GM21723 (cell line): Measurements from ENCODE around the gene SFMBT1.

Experiments used
- ATAC-seq: cut with Tn5 transposase; IDR thresholded peaks from one replicate; pipeline ENCODE4 v1.9.1; 2021; ENCODE audit warnings: mild to moderate bottlenecking, moderate library complexity; ENCODE audit not compliant: unreplicated experiment

SFMBT1 gene

GRCh38 chr3:52890735-52891134 is 155.1 kb downstream of the SFMBT1 start:
- ATAC-seq = no peak

GRCh38 chr3:52889901-52890300 is 156.0 kb downstream of the SFMBT1 start:
- ATAC-seq = no peak

DNA sequence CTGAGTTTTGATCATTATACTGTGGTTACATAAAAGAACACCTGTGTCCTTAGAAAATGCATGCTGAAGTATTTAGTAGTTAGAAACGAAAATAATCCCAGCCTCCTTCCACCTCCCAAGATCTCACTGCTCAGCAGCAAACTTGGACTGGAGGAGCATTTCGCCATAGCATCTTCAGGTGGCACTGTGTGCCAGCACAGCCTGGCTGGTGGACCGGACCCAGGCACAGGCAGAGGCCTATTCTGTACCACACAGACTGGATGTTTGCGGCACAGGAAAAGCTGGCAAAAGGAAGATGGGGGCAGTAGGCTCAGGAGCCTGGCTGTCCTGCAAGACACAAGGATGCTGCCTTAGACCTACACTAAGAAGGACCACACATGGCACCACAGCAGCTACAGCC is 158.7 kb downstream of the SFMBT1 start:
- ATAC-seq = no peak

DNA sequence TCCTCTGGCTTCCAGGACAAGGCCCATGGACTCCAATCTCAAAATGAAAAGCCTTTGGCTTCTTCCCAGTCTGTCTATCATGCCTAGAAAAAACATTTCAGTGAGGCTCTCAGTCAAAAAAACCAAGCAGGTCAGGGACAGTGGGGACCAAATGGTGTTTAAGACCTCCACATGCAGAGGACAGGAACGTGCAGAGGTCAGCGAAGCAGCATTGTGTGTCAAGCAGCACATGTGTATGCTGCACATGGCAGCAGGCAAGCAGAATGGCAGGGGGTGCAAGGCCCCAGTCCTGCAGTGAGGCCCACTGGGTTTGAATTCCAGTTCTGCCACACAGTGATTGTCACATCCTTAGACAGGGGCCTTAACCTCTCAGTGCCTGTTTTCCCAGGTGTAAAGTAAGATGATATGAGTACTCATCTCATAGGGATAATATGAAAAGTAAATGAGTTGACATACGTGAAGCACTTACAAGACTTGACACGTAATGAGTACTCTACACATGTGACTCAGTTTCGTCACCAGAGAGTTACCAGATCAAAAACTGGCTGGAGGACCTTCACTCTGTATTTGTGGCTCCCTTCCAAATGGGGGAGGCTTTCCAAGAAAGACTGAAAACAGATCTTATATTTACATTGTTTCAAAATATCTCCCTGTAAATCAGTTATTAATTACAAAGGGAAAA is 159.7 kb downstream of the SFMBT1 start:
- ATAC-seq = no peak

GRCh38 chr3:52882377-52882776 is 163.5 kb downstream of the SFMBT1 start:
- no peak for ATAC-seq

- no peak for ATAC-seq
These were observed 164.0 kb downstream of the SFMBT1 start for GRCh38 chr3:52881871-52882270.

DNA sequence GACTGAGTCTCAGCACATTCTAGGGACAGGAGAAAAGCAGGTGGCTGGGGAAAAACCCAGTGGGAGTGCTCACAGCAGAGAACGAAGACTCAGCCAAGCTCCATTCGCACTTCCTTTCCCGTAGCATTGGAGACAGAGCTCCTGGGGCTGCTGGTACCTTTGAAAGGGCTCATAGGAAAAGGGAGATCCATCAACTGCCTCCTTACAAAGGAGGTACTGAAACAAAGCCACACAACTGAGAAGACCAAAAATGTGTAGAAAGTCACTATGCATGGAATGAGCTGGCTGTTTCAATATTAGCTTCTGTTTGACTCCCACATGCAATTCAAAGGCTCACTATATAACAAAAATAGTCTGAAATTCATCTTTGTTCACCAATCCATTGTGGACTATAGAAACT is 165.4 kb downstream of the SFMBT1 start:
- ATAC-seq = peak; percentile 73

GRCh38 chr3:52880047-52880446 is 165.8 kb downstream of the SFMBT1 start:
- peak; percentile 14 for ATAC-seq

GRCh38 chr3:52879581-52879980 is 166.3 kb downstream of the SFMBT1 start:
- ATAC-seq = no peak

DNA sequence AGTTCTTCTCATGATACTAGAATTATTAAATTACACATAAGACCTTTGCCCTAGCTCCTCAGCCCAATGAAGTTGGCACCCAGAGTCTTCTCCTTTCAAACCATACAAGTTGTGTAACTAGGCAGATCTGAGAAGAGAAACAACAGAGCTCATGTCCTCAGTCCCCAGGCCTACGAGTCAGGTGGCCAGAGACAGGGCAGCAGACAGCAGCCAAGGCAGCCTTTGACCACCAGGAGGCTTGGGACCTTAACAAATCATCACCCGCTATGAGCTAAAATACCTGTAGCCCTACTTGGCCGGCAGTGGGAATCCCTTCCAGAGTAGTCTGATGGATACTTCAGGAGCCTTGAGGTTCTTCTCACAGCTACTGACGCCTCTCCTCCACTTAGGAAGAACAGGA is 166.8 kb downstream of the SFMBT1 start:
- ATAC-seq = no peak

DNA sequence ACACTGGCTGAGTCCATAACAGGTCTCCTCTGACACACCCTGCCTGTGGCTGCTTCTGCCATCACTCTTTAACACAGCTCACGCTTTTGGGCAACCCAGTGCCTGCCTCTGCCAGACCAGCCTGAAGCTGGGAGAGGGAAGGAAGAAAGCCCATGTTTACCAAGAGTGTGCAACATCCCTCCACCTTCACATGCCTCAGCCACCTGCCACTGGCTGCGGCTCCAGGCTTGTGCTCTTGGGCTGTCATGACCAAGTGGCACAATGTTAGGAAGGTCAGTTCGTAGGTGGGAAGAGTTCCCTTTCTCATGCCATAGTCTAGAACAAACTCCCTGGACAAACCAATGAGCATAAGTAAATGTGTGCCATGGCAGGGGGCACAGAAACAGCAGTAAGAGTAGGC is 168.8 kb downstream of the SFMBT1 start:
- no peak for ATAC-seq

DNA sequence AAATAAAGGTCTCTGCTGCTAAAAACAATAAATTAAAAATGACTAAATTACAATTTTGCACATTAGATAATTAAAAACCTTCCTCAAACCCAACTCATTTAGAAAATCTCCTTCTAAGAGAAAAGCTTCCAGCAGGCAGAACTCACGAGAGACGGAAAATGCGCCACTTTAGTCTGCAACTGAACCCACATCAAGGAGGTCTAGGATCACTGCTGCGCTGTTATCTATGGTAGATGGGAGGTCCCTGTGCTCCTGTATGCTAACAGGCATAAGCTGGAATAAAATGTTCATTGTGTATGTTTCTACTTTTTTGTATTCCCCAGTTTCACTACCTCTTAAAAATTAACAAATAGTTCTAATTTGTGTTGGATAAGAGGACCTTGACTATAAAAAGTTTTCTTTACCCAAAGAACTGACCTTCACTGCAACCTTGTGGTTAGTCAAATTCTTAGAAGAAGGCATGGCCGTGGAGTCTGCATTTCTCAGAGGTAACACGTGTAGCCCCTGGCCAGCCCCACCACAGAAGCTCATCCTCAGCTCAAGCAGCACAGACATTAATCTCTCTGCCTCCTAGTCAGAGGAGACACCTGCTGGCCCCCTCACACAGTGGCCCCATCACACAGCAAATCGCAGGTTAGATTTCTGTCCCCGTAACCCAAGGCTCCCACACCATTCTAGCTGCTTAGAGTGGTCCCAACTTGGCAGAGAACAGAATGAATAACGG is 170.8 kb downstream of the SFMBT1 start:
- no peak for ATAC-seq

GRCh38 chr3:52874160-52874701 is 171.6 kb downstream of the SFMBT1 start:
- no peak for ATAC-seq

GRCh38 chr3:52873433-52874159 is 172.3 kb downstream of the SFMBT1 start:
- ATAC-seq = no peak

- no peak for ATAC-seq
These were observed 173.6 kb downstream of the SFMBT1 start for GRCh38 chr3:52872245-52872644.

DNA sequence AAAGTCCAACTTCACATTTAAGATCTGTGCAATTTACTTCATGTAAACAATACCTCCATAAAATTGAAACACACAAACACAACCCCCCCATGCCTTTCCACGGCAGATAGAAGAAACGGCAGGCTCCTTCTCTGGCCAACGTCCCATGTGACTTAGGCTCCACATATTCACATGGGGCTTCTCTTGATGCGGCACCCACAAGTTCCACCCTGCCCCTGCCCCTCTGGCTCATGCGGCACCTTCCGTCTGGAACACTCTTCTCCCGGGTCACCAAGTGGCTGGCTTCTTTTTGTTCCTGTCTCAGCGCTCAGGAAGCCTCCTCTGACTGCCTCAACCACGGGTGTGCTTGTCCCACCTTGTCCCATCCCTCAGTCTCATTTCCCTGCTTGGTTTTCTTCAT is 174.1 kb downstream of the SFMBT1 start:
- no peak for ATAC-seq

DNA sequence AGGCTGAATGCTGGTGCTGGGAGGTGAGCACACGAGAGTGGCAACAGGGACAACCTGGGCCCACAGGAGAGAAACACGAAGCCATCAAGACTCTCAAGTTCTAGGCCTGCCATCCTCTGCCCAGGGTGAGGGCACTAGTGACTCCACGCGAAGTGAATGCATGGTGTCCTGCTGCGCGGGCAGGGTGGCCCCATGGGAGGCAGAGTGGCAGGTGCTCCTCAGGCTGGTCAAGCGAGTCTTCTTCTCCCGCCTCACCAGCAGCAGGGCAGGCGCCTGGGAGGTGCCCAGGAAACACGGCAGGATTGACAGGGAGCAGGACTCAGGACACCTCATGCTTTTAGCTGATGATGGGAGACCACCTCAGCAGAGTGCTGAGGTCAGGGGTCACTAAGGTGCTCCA is 175.4 kb downstream of the SFMBT1 start:
- no peak for ATAC-seq

- no peak for ATAC-seq
These were observed 179.4 kb downstream of the SFMBT1 start for GRCh38 chr3:52866427-52866826.

DNA sequence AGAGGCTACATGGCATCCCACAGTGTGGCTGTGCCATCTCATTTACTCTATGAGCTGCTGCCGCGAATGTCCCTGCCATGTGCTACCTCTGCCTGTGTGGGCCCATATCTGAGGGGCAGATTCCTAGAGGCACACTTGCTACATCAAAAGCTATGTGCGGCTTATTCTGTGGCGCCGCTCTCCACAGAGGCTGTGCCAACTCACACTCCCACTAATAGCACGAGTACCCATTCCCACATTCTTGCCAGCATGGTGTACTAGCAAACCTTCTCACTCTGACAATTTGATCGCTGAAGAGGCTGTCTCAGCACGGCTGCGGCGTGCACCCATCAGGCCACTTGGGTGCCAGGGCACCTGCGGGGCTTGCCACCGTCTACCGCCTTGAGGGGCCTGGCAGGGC is 179.9 kb downstream of the SFMBT1 start:
- ATAC-seq = no peak

DNA sequence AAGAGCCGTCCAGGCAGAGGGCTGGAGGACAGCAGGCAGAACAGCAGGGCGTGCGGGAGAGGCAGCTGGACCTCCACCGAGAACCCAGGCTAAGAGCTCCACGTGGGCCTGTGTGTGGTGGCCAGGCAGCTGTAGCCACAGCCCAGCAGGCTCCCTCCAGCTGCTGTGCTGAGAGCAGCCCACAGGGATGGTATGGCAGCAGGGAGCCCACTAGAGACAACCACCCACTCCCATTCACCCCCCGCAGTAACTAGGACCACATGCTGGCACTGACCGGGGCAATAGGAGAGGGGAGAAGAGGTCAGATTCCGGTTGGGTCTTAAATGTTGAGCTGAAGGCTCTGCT is 185.5 kb downstream of the SFMBT1 start:
- no peak for ATAC-seq

- ATAC-seq = no peak
These were observed 186.0 kb downstream of the SFMBT1 start for GRCh38 chr3:52859686-52860423.
